Neural crest cell (in vitro differentiated cells): ENCODE data around the gene SETD9. TPM values are rescaled to one million over a fixed set of nuclear protein-coding genes. Genes with fewer than 3 reads are reported as not detected.

Experiments used
- DNase-seq: peaks from one replicate; pipeline ENCODE4 v3.0.0; 2021; ENCODE audit warnings: low read depth, mixed read lengths, low spot score
- H3K27ac Mint-ChIP-seq: one replicate; pipeline ENCODE4 v1.8.0; 2021; ENCODE audit warnings: mild to moderate bottlenecking, mixed read lengths; ENCODE audit not compliant: unreplicated experiment
- H3K27me3 Mint-ChIP-seq: 2 replicates; pipeline ENCODE4 v1.8.0; 2021; ENCODE audit warnings: low read depth, mild to moderate bottlenecking, mixed read lengths
- H3K36me3 Mint-ChIP-seq: 2 replicates; pipeline ENCODE4 v1.8.0; 2021; ENCODE audit warnings: low read depth, mild to moderate bottlenecking, mixed read lengths
- H3K4me1 Mint-ChIP-seq: 2 replicates; pipeline ENCODE4 v1.8.0; 2021; ENCODE audit warnings: mixed read lengths
- H3K4me3 Mint-ChIP-seq: one replicate; pipeline ENCODE4 v1.8.0; 2021; ENCODE audit warnings: mild to moderate bottlenecking, mixed read lengths
- H3K9me3 Mint-ChIP-seq: 2 replicates; pipeline ENCODE4 v1.8.0; 2021; ENCODE audit warnings: mixed read lengths
- total RNA-seq: library from RNA; stranded (reverse); gene quantifications from 2 replicates; pipeline ENCODE4 v1.2.1, GENCODE V29; 2021
- TF ChIP-seq, protein P1 (sequence below): fragments of 200-600 bp; sonication (generic); conservative IDR thresholded peaks from 2 replicates; pipeline ENCODE4 v1.5.0; 2021; ENCODE audit warnings: antibody characterized with exemption, mild to moderate bottlenecking

SETD9 gene
- total RNA-seq, 1 donor from 2014 or later, result 21.2 TPM

DNA sequence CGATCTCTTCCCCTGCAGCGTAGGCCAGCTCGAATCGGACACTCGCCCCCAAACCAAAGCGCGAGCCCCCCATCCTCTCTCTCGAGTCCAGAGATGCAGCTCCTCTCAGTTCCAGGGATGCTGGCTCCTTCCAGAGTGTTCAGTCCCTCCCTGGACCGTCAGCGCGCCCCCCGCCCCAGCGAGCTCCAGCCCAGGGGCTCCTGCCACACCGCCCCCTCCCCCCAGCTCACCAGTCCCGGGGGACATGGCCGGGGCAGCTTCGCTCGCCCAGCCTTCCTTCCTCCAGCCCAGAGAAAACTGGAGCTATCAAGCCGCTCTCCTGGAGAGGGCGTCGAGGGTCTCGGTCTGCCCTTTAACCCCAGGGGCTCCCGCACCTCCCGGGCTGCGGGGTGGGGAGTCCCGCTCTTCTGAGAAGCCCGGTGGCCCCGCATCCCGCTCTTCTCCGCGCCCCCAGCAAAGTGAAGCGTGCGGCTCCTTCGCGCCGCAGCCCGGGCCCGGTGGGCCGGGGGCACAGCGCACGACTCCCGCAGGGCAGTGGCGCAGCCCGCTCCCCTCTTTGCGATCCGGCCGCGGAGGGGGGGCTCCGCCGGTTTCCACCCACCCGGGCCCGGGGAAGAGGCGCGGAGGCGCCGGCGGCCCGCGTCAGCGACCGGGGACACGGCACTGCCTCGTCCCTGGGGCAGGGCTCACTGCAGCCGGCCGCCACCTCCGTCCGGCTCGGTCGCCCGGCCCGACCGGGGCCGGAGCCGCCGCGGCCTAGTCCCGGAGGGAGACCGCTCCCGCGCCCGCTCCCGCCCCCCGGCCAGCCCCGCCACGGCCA is 41.9 kb downstream of the SETD9 start:
- TF ChIP-seq, protein P1, sequence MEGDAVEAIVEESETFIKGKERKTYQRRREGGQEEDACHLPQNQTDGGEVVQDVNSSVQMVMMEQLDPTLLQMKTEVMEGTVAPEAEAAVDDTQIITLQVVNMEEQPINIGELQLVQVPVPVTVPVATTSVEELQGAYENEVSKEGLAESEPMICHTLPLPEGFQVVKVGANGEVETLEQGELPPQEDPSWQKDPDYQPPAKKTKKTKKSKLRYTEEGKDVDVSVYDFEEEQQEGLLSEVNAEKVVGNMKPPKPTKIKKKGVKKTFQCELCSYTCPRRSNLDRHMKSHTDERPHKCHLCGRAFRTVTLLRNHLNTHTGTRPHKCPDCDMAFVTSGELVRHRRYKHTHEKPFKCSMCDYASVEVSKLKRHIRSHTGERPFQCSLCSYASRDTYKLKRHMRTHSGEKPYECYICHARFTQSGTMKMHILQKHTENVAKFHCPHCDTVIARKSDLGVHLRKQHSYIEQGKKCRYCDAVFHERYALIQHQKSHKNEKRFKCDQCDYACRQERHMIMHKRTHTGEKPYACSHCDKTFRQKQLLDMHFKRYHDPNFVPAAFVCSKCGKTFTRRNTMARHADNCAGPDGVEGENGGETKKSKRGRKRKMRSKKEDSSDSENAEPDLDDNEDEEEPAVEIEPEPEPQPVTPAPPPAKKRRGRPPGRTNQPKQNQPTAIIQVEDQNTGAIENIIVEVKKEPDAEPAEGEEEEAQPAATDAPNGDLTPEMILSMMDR, result peak; percentile 13
- peak; percentile 50 for DNase-seq
- peak overlapping the region; percentile 95 for H3K27ac Mint-ChIP-seq
- H3K36me3 Mint-ChIP-seq, result no peaks in the 10 kb centered on the region
- H3K4me1 Mint-ChIP-seq, result peaks cover 17% of the 10 kb centered on the region
- peak overlapping the region; percentile 97 for H3K4me3 Mint-ChIP-seq
- peaks cover 4% of the 10 kb centered on the region for H3K27me3 Mint-ChIP-seq
- no peaks in the 10 kb centered on the region for H3K9me3 Mint-ChIP-seq

DNA sequence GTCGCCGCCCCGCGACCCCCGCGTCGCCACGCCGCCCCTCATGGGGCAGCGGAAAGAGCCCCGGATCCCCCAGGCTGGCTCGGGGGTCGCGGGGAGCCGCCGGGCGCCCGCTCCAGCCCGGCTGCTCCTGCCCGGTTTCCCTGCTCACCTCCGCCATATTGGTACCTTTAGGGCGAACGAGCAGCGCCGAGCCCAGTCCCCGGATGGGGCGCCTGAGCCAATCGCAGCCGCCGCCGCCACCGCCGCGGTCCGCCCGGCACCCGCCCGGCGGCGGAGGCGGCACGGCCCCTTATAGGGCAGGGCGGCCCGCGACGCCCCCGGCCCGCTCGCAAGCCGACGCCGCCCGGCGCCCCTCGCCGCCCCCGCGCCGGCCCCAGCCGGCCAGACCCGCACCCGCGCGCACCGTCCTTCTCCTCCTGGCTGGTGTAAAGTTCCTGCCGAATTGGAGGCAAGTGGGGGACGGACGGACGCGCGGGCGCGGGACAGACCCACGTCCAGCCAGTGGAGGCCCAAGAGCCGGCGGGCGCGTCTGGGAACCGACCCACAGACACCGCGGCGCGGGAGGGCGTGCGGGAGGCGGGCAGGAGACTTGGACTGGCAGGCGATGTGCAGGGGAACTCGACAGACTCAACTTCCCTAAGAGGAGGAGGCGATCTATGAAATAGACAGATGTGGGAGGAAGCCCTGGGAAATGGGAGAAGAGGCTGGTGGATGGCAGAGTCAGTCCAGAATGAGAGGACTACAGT is 42.7 kb downstream of the SETD9 start, which contains the start of gene MIER3:
Gene MIER3, minus strand, starts transcription at position 178 of the 746 bp plus-strand sequence. Its CDS starts 21 bp downstream, at position 157.
- TF ChIP-seq, protein P1, result no peak

DNA sequence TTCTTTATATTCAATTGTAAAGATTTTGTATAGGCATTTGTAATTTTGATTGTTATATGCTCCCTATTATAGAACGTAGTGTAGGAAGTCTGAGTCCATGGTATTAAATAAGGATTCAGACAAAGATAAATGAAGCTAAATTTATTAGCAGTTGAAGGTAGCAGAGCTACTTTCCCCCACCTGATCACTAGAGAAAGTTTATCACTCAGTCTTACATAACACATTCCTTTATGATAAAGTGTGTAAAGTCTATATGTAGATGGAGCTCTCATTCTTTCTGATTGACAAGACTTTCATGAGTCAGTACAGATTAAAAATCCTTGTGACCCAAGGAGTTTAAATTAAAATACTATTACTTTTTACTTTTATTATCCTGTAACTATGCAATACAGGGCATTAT is 44.9 kb downstream of the SETD9 start:
- Mint-ChIP-seq H3K4me3 (peak overlapping the region; percentile 77), H3K27ac (no peak overlapping the region), H3K36me3 (no peaks in the 10 kb centered on the region), H3K4me1 (peaks cover 17% of the 10 kb centered on the region), H3K27me3 (peaks cover 21% of the 10 kb centered on the region), H3K9me3 (no peaks in the 10 kb centered on the region)
- DNase-seq, result no peak
- TF ChIP-seq, protein P1, result no peak

More for the DNA sequence above, 42.7 kb downstream of the SETD9 start, which contains the start of gene MIER3:
- H3K27ac Mint-ChIP-seq, result peak within 1 kb of the TSS; percentile 95
- H3K9me3 Mint-ChIP-seq, result no peaks in the 10 kb centered on the region
- peaks cover 8% of the 10 kb centered on the region for H3K27me3 Mint-ChIP-seq
- H3K36me3 Mint-ChIP-seq, result no peaks in the 10 kb centered on the region
- DNase-seq, result peak; percentile 66
- peak within 1 kb of the TSS; percentile 97 for H3K4me3 Mint-ChIP-seq
- H3K4me1 Mint-ChIP-seq, result peaks cover 17% of the 10 kb centered on the region

DNA sequence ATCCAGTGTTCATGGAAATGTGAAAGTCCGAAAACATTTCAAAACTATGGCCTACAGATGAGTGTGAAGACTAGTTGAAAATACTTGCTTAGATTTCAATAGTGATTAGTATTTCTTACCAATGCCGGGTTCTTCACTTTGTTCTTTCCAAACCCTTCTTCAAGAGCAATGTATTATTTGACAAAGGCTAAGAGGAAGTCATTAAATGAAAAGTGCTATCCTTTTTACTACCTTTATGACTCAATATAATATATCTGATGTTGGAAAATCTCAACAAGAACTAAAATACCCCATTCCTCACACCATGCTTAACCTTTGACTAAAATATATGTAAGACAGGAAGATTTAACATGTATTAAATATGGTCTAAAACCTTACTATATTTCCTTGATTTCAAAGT is 49.2 kb downstream of the SETD9 start:
- Mint-ChIP-seq H3K27ac (no peak overlapping the region), H3K27me3 (peaks cover 38% of the 10 kb centered on the region), H3K4me1 (no peaks in the 10 kb centered on the region), H3K9me3 (no peaks in the 10 kb centered on the region), H3K4me3 (no peak overlapping the region), H3K36me3 (no peaks in the 10 kb centered on the region)
- TF ChIP-seq, protein P1, result no peak
- no peak for DNase-seq

DNA sequence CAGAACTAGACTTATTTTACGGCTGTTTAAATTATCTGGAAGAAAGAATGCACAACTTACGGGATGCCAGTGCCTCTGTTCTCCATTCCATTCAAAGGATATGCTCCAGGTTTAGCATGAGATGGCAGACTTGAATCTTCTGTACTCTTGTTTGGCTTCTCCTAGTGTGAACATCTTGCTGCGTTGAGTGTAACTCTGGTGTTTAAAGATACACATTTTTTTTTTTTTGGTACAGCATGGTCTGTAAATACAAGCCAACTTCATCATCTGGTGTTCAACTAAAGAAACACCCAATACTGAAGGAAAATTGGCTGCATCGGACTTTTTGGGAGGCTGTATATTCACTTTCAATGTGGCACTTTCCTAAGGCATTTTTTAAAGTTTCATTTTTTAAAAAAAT is 49.9 kb downstream of the SETD9 start:
- TF ChIP-seq, protein P1, result no peak
- H3K27me3 Mint-ChIP-seq, result peaks cover 38% of the 10 kb centered on the region
- H3K9me3 Mint-ChIP-seq, result no peaks in the 10 kb centered on the region
- no peak overlapping the region for H3K27ac Mint-ChIP-seq
- no peaks in the 10 kb centered on the region for H3K36me3 Mint-ChIP-seq
- DNase-seq, result no peak
- no peak overlapping the region for H3K4me3 Mint-ChIP-seq
- H3K4me1 Mint-ChIP-seq, result no peaks in the 10 kb centered on the region
